WERI-Rb-1 (cell line): ENCODE data around the gene TMEM151A.
A peak's percentile ranks its signal among the peaks of the same experiment; 100 is the strongest.

ENCODE experiments used
- DNase-seq: peaks from one replicate; pipeline ENCODE4 v3.0.0-alpha.2; 2020
- H3K27ac ChIP-seq: fragments of 250-450 bp; sonication (Bioruptor Pico); 2 replicates; pipeline ENCODE4 v1.5.1; 2020; ENCODE audit warnings: mild to moderate bottlenecking, moderate library complexity
- H3K27me3 ChIP-seq: fragments of 250-450 bp; sonication (Bioruptor Pico); 2 replicates; pipeline ENCODE4 v1.5.1; 2021; ENCODE audit warnings: mild to moderate bottlenecking, low read depth, moderate library complexity; ENCODE audit not compliant: insufficient read depth, severe bottlenecking
- H3K36me3 ChIP-seq: fragments of 250-450 bp; sonication (Bioruptor Pico); 2 replicates; pipeline ENCODE4 v1.5.1; 2020; ENCODE audit warnings: mild to moderate bottlenecking, moderate library complexity
- H3K4me3 ChIP-seq: 2 replicates; pipeline ENCODE4 v1.5.1; 2011; ENCODE audit warnings: low read depth, mild to moderate bottlenecking, control low read depth, low read length
- H3K9me3 ChIP-seq: fragments of 250-450 bp; sonication (Bioruptor Pico); 2 replicates; pipeline ENCODE4 v1.5.1; 2021; ENCODE audit warnings: mild to moderate bottlenecking, moderate library complexity; ENCODE audit not compliant: severe bottlenecking
- CTCF ChIP-seq: IDR thresholded peaks from 2 replicates; pipeline ENCODE4 v1.5.1; 2011; ENCODE audit warnings: low read depth, mild to moderate bottlenecking, control low read depth, inconsistent platforms, low read length

Gene TMEM151A

DNA sequence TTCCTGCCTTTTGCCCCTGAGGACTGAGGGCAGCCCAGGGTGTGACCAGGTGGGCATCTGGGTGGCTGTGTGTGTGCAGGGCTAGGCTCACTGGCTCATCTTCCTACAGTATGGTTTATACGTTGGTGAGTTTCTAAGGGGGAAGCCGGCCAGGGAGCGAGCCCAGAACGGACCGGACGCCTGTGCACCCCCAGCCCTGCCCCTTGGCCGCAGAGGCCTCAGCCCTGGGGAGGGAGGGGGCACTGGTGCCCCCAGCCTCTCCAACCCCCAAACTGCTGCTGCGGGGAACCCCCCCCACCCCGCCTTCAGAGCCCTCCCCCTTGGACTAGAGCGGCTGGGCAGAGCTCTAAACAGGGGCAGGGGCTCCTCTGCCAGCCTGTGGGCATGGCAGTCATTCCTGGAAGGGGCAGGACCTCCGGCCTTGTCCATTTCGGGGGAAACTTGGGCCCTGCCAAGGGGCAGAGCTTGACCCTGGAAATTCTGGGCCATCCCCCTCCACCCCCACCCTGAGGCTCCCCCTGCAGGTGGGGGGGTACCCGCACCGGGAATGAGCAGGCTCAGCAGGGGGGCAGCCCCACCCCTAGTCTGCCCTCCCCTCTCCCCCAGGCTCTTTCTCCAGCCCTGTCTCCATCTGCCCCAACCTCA lies 8.1 kb upstream of the TMEM151A start:
- H3K9me3 ChIP-seq: no peaks in the 10 kb centered on the region
- no peak overlapping the region for H3K4me3 ChIP-seq
- no peak overlapping the region for H3K27ac ChIP-seq
- 0 out of 2 replicates have a peak, but pooled peaks have one; percentile 15 for TF ChIP-seq CTCF
- DNase-seq: no peak
- no peaks in the 10 kb centered on the region for H3K27me3 ChIP-seq
- H3K36me3 ChIP-seq: peaks cover 29% of the 10 kb centered on the region

DNA sequence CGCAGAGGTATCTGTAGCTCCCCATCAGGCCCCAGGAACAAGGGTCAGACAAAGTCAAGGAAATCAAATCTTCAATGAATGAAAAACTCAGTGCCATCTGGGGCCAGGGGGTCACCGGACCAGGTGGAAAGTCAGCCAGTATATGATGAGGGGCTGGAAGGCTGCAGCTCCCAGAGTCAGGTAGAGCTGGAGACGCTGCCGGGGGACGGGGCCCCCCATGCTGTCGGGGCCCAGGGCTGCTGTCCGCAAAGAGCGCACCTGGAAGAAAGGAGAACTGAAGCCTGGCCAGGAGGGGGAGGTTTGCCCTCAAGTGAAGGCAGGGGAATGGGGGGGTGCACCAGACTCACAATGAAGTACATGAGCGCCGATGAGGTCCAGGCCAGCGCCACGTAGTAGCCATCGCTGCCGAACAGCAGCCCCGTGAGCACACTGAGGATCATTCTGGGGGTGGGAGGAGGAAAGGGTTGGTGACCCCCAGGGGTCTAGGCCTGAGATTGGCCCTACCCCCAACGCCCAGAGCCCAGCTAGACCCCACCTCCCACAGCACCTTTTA lies 7.1 kb upstream of the TMEM151A start:
- Histone ChIP-seq H3K36me3 (peaks cover 29% of the 10 kb centered on the region), H3K4me3 (no peak overlapping the region), H3K27ac (no peak overlapping the region), H3K27me3 (no peaks in the 10 kb centered on the region), H3K9me3 (no peaks in the 10 kb centered on the region)
- DNase-seq: no peak
- TF ChIP-seq CTCF: no peak

DNA sequence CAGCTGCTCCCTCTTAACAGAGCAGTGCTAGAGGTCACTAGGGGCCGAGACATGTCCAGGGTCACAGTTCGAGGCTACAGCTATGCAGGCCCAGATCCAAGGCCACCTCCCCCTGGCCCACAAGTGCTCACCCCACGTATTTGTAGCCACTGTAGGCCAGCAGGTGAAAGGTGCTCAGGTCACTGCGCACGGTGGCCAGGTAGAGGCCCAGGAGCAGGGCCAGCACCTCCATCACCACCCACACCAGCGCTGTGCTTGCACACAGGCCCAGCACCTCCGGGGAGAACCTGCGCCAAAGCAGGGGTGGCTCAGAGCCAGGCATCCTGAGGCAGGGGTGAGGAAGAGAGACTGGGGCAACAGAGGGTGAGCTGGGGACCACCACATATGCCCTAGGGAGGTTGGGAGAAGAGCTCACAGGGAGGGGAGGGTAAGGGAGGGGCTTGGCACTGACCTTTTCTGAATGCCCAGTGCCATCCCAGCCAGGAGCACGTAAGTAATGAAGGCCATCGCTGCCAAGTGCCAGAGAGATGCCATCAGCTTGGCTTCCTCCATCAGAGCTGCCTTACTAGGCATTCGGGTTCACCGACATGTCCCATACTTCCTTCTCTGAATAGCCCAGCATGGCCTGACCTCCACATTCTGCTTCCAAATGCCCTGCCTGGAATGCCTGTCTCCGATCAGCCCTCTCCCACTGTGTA lies 6.3 kb upstream of the TMEM151A start:
- Histone ChIP-seq H3K4me3 (no peak overlapping the region), H3K36me3 (peaks cover 29% of the 10 kb centered on the region), H3K27me3 (no peaks in the 10 kb centered on the region), H3K27ac (no peak overlapping the region), H3K9me3 (no peaks in the 10 kb centered on the region)
- TF ChIP-seq CTCF: no peak
- DNase-seq: no peak

GRCh38 chr11:66286699-66287098 lies 5.0 kb upstream of the TMEM151A start:
- H3K36me3 ChIP-seq: peaks cover 26% of the 10 kb centered on the region
- no peaks in the 10 kb centered on the region for H3K9me3 ChIP-seq
- no peak overlapping the region for H3K27ac ChIP-seq
- no peak for DNase-seq
- no peak for TF ChIP-seq CTCF
- no peaks in the 10 kb centered on the region for H3K27me3 ChIP-seq
- no peak overlapping the region for H3K4me3 ChIP-seq

GRCh38 chr11:66287211-66287888 lies 4.3 kb upstream of the TMEM151A start:
- no peak overlapping the region for H3K4me3 ChIP-seq
- H3K9me3 ChIP-seq: no peaks in the 10 kb centered on the region
- no peak overlapping the region for H3K27ac ChIP-seq
- TF ChIP-seq CTCF: no peak
- H3K27me3 ChIP-seq: no peaks in the 10 kb centered on the region
- peaks cover 26% of the 10 kb centered on the region for H3K36me3 ChIP-seq
- DNase-seq: no peak
